Gastroesophageal sphincter (tissue), 4 donors: Measurements from ENCODE around the gene PROCA1. TPM values are rescaled to one million over a fixed set of nuclear protein-coding genes. Genes with fewer than 3 reads are reported as not detected.

Experiments used
- ATAC-seq: fragments of 150-250 bp; one replicate; pipeline ENCODE4 v1.9.1; 2016; ENCODE audit warnings: mild to moderate bottlenecking, moderate library complexity
- H3K27ac ChIP-seq, 4 donors: fragments of 200-600 bp; sonication (generic) in 3 of 4; 1 replicate in 3 of 4; 2 replicates in 1 of 4; pipeline ENCODE4 v1.5.1; 2016 to 2019
- H3K27me3 ChIP-seq: fragments of 200-600 bp; sonication (generic); one replicate; pipeline ENCODE4 v1.5.1; 2019
- H3K36me3 ChIP-seq, 2 donors: fragments of 200-600 bp; sonication (generic); one replicate each; pipeline ENCODE4 v1.5.1; 2019; ENCODE audit warnings: control low read depth in 1 of 2
- H3K4me1 ChIP-seq, 3 donors: fragments of 200-600 bp; sonication (generic); 1 replicate in 2 of 3; 2 replicates in 1 of 3; pipeline ENCODE4 v1.5.1; 2016 to 2019; ENCODE audit warnings: control low read depth in 2 of 3
- H3K4me3 ChIP-seq, 2 donors: fragments of 200-600 bp; sonication (generic); one replicate each; pipeline ENCODE4 v1.5.1; 2019; ENCODE audit warnings: mild to moderate bottlenecking in 1 of 2, moderate library complexity in 1 of 2
- H3K9me3 ChIP-seq, 3 donors: fragments of 200-600 bp; sonication (generic); one replicate each; pipeline ENCODE4 v1.5.1; 2017 to 2019; ENCODE audit warnings: control low read depth in 2 of 3
- EP300 ChIP-seq: sonication (generic); formaldehyde crosslinking; IDR thresholded peaks from one replicate; pipeline ENCODE4 v1.6.1; 2017; ENCODE audit warnings: antibody characterized with exemption, mild to moderate bottlenecking
- POLR2A ChIP-seq, 2 donors: fragments of 450-650 bp; IDR thresholded peaks; one replicate each; pipeline ENCODE4 v1.6.1; 2017; ENCODE audit warnings: antibody characterized with exemption in 2 of 2, mild to moderate bottlenecking in 2 of 2, moderate library complexity in 1 of 2
- POLR2AphosphoS5 ChIP-seq: sonication (generic); formaldehyde crosslinking; IDR thresholded peaks from one replicate; pipeline ENCODE4 v1.6.1; 2017; ENCODE audit warnings: antibody characterized with exemption
- WGBS, 2 donors: methylation state at CpG; one replicate each; pipeline ENCODE4 v1.1.5; 2018; ENCODE audit warnings: low coverage in 1 of 2; 5-methylcytosine and 5-hydroxymethylcytosine counted together
- small RNA-seq, 4 donors: library from RNA; depleted of rRNA; stranded (forward); fragments of <200 nt; gene quantifications; one replicate each; pipeline ENCODE3, GENCODE V24; 2016
- total RNA-seq, 4 donors: library from RNA; depleted of rRNA; stranded (reverse); fragments of >200 nt; gene quantifications; one replicate each; pipeline ENCODE4 v1.1.0, GENCODE V29; 2016
- TF ChIP-seq, protein P1 (sequence below), 4 experiments: fragments of 200-600 bp in 2 of 4; fragments of 450-650 bp in 2 of 4; sonication (generic) in 1 of 4; IDR thresholded peaks; one replicate each; pipeline ENCODE4 v1.5.1; 2017 to 2019; ENCODE audit warnings: antibody characterized with exemption in 4 of 4, mild to moderate bottlenecking in 2 of 4, moderate library complexity in 2 of 4

Gene PROCA1
- total RNA-seq, 4 donors from 2014 or later: 0.40 to 1.9 (median 1.1) TPM; not detected in 1

DNA sequence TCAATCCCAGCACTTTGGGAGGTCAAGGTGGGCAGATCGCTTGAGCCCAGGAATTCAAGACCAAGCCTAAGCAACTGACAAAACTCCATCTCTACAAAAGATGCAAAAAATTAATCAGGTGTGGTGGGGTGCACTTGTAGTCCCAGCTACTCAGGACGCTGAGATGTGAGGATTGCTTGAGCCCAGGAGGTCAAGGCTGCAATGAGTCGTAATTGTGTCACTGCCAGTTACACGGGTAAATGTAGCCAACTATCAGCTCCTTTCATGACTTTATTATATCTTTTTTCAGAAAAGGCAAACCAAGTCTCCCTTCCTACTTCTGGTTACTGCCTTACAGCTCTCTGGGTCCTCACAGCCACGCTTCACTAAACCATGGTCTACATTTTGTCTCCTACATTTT lies 53.9 kb downstream of the PROCA1 start:
- peaks cover 0 to 63% of the 10 kb centered on the region in 2 donors for H3K36me3 ChIP-seq
- no peak overlapping the region for H3K4me3 ChIP-seq
- no peaks in the 10 kb centered on the region for H3K9me3 ChIP-seq
- peaks cover 0 to 22% (median 8%) of the 10 kb centered on the region in 3 donors for H3K4me1 ChIP-seq
- 79 to 87% methylated on average over 4 to 5 of the region's 5 CpGs for WGBS, 2 donors
- TF ChIP-seq POLR2AphosphoS5 (no peak), POLR2A (IDR thresholded peaks at IDR 0.05) (no peak), EP300 (no peak)
- TF ChIP-seq, protein P1, sequence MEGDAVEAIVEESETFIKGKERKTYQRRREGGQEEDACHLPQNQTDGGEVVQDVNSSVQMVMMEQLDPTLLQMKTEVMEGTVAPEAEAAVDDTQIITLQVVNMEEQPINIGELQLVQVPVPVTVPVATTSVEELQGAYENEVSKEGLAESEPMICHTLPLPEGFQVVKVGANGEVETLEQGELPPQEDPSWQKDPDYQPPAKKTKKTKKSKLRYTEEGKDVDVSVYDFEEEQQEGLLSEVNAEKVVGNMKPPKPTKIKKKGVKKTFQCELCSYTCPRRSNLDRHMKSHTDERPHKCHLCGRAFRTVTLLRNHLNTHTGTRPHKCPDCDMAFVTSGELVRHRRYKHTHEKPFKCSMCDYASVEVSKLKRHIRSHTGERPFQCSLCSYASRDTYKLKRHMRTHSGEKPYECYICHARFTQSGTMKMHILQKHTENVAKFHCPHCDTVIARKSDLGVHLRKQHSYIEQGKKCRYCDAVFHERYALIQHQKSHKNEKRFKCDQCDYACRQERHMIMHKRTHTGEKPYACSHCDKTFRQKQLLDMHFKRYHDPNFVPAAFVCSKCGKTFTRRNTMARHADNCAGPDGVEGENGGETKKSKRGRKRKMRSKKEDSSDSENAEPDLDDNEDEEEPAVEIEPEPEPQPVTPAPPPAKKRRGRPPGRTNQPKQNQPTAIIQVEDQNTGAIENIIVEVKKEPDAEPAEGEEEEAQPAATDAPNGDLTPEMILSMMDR (IDR thresholded peaks at IDR 0.05): no peak
- H3K27ac ChIP-seq: no peak overlapping the region
- no peak for ATAC-seq
- no peaks in the 10 kb centered on the region for H3K27me3 ChIP-seq

DNA sequence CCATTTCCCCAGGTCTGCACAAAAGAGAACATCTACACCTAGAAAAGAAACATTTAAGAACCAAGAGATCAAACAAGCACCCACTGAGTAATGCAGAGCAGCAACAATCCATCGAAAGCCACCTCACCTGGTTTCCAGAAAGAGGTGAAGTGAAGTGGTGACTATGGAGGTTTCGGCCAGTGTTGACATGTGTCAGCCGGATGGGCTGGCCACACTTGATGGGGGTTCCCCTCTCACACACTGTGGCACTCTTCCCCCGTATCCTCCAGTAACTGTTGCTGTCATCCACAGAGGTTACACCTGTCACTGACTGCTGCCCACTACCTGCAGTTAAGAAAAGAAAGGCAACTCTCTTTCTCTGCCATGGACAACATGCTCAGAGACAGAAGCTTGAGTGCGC lies 56.5 kb downstream of the PROCA1 start:
- H3K9me3 ChIP-seq: no peaks in the 10 kb centered on the region
- H3K27ac ChIP-seq: no peak overlapping the region
- no peaks in the 10 kb centered on the region for H3K27me3 ChIP-seq
- ATAC-seq: no peak
- H3K4me3 ChIP-seq: no peak overlapping the region
- peaks cover 0 to 7% (median 0%) of the 10 kb centered on the region in 3 donors for H3K4me1 ChIP-seq
- TF ChIP-seq POLR2AphosphoS5 (no peak), POLR2A (IDR thresholded peaks at IDR 0.05) (no peak), EP300 (no peak)
- TF ChIP-seq, protein P1 (IDR thresholded peaks at IDR 0.05): no peak
- H3K36me3 ChIP-seq: peaks cover 0 to 84% of the 10 kb centered on the region in 2 donors
- 100% methylated on average over 1 to 4 of the region's 5 CpGs for WGBS, 2 donors

Small RNA genes lying within 50 kb of the gene (small RNA-seq; reads per million reads assigned to genes)
- gene SNORD42A (0 reads per million in 4 donors), gene SNORD42B (0 reads per million in 4 donors), gene SNORD4A (0 reads per million in 4 donors), gene SNORD4B (0 reads per million in 4 donors)

Other genes starting within 250 kb of the PROCA1 start
- gene SLC13A2, start 238.2 kb downstream of the PROCA1 start, total RNA-seq: under 1 TPM in 1 of 4 donors, not detected in 3; 0.37 TPM
- under 1 TPM in 1 of 4 donors, not detected in 3; 0.15 TPM for gene FOXN1, start 205.5 kb downstream of the PROCA1 start, total RNA-seq
- 10 to 100 TPM; 17.5 to 28.7 (median 20.3) TPM for gene UNC119, start 159.3 kb downstream of the PROCA1 start, total RNA-seq
- gene PIGS, start 140.4 kb downstream of the PROCA1 start, total RNA-seq: 10 to 100 TPM; 40.8 to 90.4 (median 64.5) TPM
- 10 to 100 TPM; 29.1 to 46.5 (median 37.7) TPM for gene ALDOC, start 135.0 kb downstream of the PROCA1 start, total RNA-seq
- gene SPAG5, start 112.9 kb downstream of the PROCA1 start, total RNA-seq: 1 to 10 TPM; 1.4 to 4.9 (median 2.6) TPM
- gene RSKR, start 97.7 kb downstream of the PROCA1 start, total RNA-seq: 1 to 10 TPM in 3 of 4 donors, under 1 TPM in 1; 0.59 to 8.1 (median 3.1) TPM
- gene BLTP2, start 66.7 kb downstream of the PROCA1 start, total RNA-seq: 100 to 1,000 TPM in 3 of 4 donors, 10 to 100 TPM in 1; 97.5 to 116 (median 106) TPM
- gene SDF2, start 50.0 kb downstream of the PROCA1 start, total RNA-seq: 10 to 100 TPM; 29.5 to 43.2 (median 36.1) TPM
- 10 to 100 TPM; 48.7 to 87.3 (median 71.9) TPM for gene SUPT6H, start 49.7 kb downstream of the PROCA1 start, total RNA-seq
- gene RAB34, start 6.0 kb upstream of the PROCA1 start, total RNA-seq: 100 to 1,000 TPM; 185 to 219 (median 196) TPM
- 100 to 1,000 TPM; 317 to 834 (median 683) TPM for gene RPL23A, start 8.1 kb upstream of the PROCA1 start, total RNA-seq
- gene TLCD1, start 14.3 kb upstream of the PROCA1 start, total RNA-seq: 1 to 10 TPM in 2 of 4 donors, not detected in 2; 1.1 to 2.8 TPM
- 1 to 10 TPM in 2 of 4 donors, under 1 TPM in 1, not detected in 1; 0.94 to 2.0 (median 1.8) TPM for gene NEK8, start 16.9 kb upstream of the PROCA1 start, total RNA-seq
- 10 to 100 TPM in 1 of 4 donors, 1 to 10 TPM in 3; 3.4 to 10.8 (median 4.7) TPM for gene TRAF4, start 32.1 kb upstream of the PROCA1 start, total RNA-seq
- 10 to 100 TPM; 15.5 to 47.6 (median 21.6) TPM for gene FAM222B, start 130.9 kb upstream of the PROCA1 start, total RNA-seq
- gene ERAL1, start 143.1 kb upstream of the PROCA1 start, total RNA-seq: 10 to 100 TPM; 25.8 to 48.3 (median 29.2) TPM
- 100 to 1,000 TPM in 2 of 4 donors, 10 to 100 TPM in 2; 71.6 to 107 (median 91.2) TPM for gene FLOT2, start 185.8 kb upstream of the PROCA1 start, total RNA-seq
- 1 to 10 TPM; 3.9 to 6.5 (median 5.2) TPM for gene DHRS13, start 191.2 kb upstream of the PROCA1 start, total RNA-seq
- gene PHF12, start 239.6 kb upstream of the PROCA1 start, total RNA-seq: 10 to 100 TPM; 20.2 to 46.9 (median 37.8) TPM